Raji (cell line): ENCODE results near the gene TMEM69.

ENCODE experiments used
- POLR2A ChIP-seq: IDR thresholded peaks from 2 replicates; pipeline ENCODE4 v1.6.1; 2011; ENCODE audit warnings: low read depth, low read length, control low read depth; ENCODE audit not compliant: insufficient read depth

The TMEM69 gene

DNA sequence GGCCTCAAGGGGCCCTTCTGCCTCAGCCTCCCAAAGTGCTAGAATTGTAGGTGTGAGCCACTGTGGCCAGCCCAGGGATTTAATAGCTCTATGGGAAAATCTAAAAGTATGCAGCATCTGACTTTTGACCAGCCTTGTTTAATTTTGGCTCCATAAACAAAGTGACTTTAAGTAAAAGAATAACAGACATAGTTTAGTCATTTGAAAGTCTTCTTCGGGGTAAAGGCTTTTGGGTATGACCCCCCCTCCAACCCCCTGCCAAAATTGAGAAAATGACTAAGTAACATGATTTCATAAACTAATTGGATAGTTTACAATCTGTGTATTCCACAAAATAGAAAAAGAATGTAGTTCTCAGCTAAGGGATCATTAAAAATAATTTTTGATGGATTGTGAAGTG, 18.6 kb upstream of the TMEM69 start:
- TF ChIP-seq POLR2A: no peak

DNA sequence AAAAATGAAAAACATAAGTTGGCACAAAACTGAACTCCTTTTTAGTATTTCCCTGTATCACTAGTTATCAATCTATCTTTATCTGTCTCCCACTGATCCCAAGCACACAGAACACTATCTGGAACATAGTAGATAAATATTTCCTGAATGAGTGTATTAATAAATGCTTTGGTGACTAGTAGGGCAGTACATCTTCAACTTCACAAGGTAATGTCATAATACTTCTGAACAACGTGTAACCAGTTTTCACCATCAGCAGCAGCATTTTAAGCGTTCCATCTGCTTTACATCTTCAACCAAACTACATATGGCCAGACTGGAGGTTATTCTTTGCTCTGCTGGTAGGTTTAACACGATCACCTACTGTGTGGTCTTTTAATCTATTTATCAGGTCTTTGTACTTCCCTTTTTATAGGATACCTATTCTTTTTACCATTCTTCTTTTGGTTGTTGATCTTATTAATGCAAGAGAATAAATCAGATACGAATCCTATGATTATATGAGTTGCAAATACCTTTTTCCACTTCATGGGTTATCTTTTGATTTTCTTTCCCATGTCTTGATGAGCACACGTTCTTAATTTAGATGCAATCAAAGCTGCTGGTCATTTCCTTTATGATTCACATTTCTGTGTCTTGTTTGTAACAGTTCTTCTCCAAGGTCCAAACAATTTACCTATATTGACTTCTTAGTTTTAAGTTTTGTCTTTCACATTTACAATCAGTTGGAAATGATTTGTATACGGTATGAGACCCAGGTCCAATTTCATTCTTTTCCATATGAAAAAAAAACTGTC, 17.9 kb upstream of the TMEM69 start:
- TF ChIP-seq POLR2A: no peak

DNA sequence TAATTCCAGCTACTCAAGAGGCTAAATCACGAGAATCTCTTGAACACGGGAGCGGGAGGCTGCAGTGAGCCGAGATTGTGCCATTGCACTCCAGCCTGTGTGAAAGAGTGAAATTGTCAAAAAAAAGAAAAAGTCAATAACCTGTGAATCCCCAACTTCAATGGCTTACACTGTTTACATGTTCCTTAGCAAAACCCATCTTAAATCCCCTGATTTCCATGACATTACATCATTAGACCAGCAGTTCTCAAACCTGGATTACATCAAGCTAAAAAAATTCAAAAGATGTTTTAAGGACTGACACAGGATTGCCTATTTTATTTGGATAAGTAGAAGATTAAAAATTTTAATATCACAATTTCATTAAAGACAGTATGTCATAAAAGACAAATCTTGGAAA, 14.0 kb upstream of the TMEM69 start:
- no peak for TF ChIP-seq POLR2A

DNA sequence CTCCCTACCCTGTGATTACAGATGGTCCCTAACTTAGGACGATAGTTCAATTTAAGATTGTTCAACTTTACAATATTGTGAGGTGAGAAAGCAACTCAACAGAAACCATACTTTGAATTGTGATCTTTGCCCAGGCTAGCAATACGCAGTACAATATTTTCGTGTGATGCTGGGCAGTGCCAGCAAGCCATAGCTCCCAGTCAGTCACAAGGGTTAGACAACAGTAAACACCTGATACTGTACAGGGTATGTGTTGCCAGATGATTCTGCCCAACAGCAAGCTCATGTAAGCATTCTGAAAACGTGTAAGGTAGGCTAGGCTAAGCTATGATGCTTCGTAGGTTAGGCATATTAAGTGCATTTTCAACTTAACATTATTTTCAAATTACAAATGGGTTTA, 13.5 kb upstream of the TMEM69 start:
- TF ChIP-seq POLR2A: no peak

DNA sequence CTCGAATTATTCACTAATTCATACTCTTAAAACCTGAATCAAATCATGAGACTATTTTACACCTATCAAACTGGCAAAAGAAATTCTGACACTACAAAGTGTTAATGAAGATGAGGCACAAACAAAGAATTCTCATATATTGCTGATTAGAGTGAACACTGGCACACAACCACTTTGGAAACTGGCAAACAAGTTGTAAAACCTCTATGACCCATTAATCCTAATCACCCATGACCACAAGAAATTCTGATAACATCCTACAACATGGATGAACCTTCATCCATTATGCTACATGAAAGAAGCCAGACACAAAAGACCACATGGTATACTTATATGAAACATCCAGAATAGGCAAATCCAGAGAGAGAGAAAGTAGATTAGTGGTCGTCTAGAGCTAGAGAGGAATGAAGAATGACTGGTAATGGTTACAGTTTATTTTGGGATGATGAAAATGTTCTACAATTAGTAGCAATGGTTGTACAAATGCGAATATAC, 10.2 kb upstream of the TMEM69 start:
- TF ChIP-seq POLR2A: no peak

DNA sequence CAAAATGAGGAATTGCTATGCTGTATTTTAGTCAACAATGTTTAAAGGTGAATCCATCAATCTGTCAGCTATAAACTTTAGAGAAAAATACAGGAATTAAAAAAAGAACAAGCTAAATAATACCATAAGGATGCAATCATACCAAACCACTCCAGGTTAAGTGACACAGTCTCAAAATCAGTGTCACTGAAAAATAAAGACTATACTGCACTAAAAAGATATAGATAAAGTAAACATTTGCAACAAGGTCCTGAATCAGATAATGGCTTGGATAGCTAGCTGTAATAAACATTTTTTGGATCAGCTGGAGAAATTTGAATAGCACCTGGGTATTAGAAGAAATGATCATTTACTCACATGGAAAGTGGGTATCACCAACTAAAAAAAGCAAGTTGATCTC, 9.5 kb upstream of the TMEM69 start:
- TF ChIP-seq POLR2A: no peak

DNA sequence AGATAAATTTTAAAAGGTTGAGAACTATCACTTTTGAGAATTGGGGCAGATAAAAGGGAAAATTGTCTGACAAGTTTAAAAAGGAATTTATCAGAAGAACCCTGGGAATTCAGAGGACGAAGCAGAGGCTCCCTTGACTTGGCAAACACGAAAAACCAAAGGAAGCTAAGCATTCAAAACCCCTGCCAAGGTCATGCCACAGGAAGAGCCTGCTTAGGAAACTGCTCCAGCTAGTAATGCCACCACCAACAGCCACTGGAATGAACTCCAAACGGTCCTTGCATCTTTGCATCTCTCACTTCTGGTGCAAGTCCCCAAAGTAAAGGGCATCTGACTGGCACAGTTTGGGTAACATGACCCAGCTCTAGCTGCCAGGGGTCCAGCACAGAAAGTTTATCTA, 8.9 kb upstream of the TMEM69 start:
- no peak for TF ChIP-seq POLR2A

DNA sequence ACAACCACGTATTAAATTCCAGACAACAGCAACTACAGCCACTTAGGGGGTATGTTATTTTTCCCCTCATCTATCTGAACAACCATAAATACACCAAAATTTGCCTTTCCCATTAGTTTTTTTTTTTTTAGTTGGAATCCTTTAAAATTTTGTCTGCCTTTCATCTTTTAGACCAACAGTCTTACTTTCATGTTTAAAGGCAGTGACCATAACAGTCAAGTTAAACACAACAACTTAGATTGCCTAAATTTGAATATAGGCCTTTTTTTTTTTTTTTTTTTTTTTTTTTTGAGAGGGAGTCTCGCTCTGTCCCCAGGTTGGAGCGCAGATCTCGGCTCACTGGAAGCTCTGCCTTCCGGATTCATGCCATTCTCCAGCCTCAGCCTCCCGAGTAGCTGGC, 5.0 kb upstream of the TMEM69 start:
- TF ChIP-seq POLR2A: no peak

DNA sequence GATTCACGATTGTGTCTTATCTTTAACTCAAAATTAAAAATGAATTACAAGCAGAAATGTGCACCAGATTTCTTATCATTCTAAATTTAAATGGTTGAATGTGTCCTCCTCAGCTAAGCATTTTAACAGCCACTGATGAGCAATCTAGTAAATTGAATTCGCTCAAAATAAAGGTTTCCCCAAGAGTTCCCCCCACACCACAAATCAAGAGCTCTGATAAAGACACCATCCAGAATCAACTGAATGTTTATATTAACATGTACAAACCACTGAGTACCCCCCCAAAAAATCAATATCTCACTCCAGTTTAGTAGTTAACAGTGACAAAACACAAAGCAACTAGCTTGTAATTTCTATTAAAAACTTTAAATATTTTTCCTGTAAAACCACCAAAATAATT, 3.6 kb upstream of the TMEM69 start:
- TF ChIP-seq POLR2A: no peak

DNA sequence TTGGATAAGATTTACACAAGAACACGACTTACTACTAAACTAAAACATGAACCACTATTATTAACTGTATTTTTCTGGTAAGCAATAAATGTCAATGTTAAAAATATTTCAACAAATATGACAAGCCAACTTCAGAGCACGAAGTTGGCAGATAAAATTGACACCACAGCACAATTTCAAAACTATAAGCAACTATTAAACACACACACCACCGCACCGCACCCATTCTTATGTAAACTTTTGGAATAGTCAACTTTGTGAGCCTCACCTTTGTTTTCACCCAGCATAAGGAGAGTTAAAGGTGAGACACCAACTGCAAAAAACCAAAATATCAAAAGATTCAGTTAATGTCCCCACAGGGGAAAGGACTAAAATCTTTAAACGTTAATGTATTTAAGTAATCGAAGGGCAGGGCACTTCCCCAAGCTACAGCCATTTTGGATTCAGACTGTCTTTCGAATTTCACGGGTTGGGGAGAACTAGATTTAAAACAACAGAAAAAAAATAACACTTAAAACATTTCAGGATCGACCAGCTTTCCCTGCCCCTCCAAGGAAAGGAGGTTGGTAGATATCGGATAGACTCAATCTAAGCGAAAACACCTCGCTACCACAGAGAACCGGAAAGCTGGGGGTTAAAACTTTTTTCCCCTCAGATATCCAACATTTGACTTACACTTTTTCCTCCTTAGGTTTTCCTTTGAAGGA, 2.5 kb upstream of the TMEM69 start:
- no peak for TF ChIP-seq POLR2A

DNA sequence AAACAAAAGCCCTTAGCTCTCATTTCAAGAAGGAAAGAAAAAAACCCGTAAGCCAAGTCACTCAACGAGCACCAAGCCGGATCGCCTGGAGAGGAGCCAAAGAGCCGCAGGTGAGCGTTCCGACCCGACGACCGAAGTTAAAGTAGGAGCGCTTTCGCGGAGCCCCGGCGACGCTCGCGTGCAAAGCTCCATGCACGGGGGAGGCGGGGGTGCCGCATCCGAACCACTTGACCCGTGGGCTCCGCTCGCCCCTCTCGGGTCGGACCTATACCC, 2.0 kb upstream of the TMEM69 start:
- no peak for TF ChIP-seq POLR2A

DNA sequence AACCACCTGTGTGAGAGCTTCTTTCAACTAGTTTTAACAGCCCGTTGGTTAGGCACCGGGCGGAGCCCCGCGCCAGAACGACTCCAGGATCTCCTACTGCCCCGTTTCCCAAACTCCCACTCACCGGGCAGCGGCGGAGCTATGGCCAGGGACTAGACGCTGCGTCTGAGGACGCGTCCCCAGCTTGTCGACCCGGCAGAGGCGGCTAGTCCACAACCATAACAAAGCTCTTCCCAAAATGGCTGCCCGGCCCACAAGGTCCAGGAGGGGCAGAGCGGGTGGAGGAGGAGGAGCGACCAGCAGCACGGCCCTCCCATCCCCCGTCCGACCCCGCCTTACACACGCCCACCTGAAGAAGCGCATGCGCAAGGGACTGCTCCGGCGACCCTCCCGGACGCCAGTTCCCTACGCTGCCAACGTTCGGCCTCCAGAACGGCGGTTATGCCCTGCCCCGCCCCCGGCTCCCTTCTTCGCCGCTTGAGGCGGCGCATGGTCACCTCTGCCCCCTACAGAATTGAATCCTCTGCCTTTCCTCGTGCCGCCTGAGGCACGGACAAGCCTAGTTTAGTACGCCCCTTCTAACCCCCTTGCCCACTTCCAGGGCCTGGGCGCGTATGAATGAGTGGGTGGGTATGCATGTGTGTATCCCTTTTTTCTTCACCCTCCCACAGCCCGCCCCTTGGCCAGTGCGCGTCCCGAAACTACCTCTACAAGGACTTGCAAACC, 1.5 kb upstream of the TMEM69 start, which contains the start of gene GPBP1L1:
GPBP1L1 (minus strand) TSS at position 246 of the 726 bp plus-strand sequence. CDS start 27,446 bp downstream, outside the sequence.
- TF ChIP-seq POLR2A: peak; percentile 79

DNA sequence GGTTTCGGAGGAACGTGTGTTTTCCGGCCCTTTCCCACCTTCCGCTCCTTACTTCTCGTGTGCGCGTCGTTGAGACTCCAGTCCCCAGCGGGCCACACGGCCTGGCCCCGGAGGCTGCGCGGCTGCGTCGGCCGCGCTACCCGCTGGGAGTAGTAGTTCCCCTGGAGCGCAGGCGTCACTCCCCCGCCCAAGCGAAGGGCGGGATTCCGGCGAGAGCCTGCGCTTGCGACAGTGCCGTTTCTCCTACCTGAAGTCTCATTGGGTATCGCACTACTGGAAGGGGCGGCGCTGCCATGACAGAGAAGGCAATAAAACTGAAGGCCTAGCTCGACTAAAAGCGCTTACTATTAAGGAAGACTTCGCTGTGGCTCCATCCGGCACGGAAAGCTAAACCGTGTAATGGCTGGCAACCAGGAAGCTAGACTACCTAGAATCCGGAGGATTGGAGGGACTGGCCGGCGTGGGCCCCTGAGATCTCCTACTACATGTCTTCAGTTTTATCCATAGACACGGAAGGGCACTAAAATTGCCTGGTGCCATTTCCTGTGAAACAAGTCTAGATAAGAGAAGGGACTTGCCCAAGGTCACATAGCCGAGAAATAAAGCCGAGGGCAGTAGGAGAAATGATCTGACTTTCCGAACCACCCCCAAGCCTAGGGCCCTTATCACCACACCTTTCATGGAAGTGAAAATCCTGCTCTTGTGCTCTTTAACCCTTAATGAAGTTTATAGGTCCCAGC, 797 bp upstream of the TMEM69 start:
- peak; percentile 84 for TF ChIP-seq POLR2A

DNA sequence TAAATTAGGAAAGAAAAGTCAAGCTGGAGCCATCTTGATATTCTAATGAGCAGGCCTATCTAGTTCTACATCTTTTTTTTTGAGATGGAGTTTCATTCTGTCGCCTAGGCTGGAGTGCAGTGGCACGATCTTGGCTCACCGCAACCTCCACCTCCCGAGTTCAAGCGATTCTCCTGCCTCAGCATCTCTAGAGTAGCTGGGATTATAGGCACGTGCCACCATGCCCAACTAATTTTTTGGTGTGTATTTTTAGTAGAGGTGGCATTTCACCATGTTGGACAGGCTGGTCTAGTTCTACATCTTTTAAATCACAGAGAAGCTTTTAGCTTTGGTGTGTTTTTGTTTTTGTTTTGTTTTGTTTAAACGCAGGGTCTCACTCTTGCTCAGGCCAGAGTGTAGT, 6.8 kb downstream of the TMEM69 start:
- no peak for TF ChIP-seq POLR2A

DNA sequence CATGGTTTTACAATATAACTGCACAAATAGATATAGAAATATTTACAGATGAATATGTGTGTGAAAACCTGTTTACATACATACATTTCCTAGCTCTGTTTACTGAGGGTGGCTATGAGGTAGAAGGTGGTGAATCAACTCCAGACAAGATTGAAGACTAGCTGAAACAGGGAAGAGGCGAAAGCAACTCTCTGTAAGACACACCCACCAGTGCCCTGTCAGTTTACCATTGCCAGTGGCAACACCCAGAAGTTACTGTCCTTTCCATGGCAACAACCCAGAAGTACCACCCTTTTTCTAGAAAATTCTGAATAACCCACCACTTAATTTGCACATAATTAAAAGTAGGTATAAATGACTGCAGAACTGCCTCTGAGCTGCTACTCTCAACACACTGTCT, 16.7 kb downstream of the TMEM69 start:
- TF ChIP-seq POLR2A: no peak
